RWPE2 (cell line): ENCODE data around the gene RIF1.

Experiments used
- ATAC-seq: fragments of 200-7000 bp; cut with Tn5 transposase; 3 replicates; pipeline ENCODE4 v1.9.1; 2021; ENCODE audit warnings: low read depth
- DNase-seq: peaks from one replicate; pipeline ENCODE4 v3.0.0-alpha.2; 2020; ENCODE audit warnings: low spot score
- H3K27ac ChIP-seq: fragments of 450-650 bp; 2 replicates; pipeline ENCODE4 v1.5.1; 2017; ENCODE audit warnings: mild to moderate bottlenecking; ENCODE audit not compliant: poor library complexity, severe bottlenecking
- H3K27me3 ChIP-seq: fragments of 250-450 bp; sonication (Bioruptor Pico); 2 replicates; pipeline ENCODE4 v1.5.1; 2021; ENCODE audit warnings: mild to moderate bottlenecking, moderate library complexity; ENCODE audit not compliant: insufficient read depth, poor library complexity, severe bottlenecking
- H3K36me3 ChIP-seq: fragments of 250-450 bp; sonication (Bioruptor Pico); 2 replicates; pipeline ENCODE4 v1.5.1; 2020; ENCODE audit warnings: low read depth, mild to moderate bottlenecking, moderate library complexity
- H3K4me1 ChIP-seq: fragments of 250-450 bp; sonication (Bioruptor Pico); 2 replicates; pipeline ENCODE4 v1.5.1; 2021; ENCODE audit warnings: mild to moderate bottlenecking, moderate library complexity; ENCODE audit not compliant: insufficient read depth, poor library complexity, severe bottlenecking
- H3K4me3 ChIP-seq: fragments of 250-450 bp; sonication (Bioruptor Pico); 2 replicates; pipeline ENCODE4 v1.5.1; 2021; ENCODE audit warnings: mild to moderate bottlenecking, moderate library complexity; ENCODE audit not compliant: severe bottlenecking
- H3K9me3 ChIP-seq: fragments of 250-450 bp; sonication (Bioruptor Pico); 2 replicates; pipeline ENCODE4 v1.5.1; 2021; ENCODE audit warnings: mild to moderate bottlenecking, moderate library complexity; ENCODE audit not compliant: severe bottlenecking
- CTCF ChIP-seq: fragments of 450-650 bp; IDR thresholded peaks from one replicate; pipeline ENCODE4 v1.5.1; 2017; ENCODE audit warnings: mild to moderate bottlenecking, moderate library complexity; ENCODE audit not compliant: poor library complexity, severe bottlenecking

Gene RIF1

GRCh38 chr2:151481744-151482143 is 72.0 kb downstream of the RIF1 start:
- no peaks in the 10 kb centered on the region for H3K27me3 ChIP-seq
- peaks cover 65% of the 10 kb centered on the region for H3K36me3 ChIP-seq
- H3K27ac ChIP-seq: no peak overlapping the region
- no peaks in the 10 kb centered on the region for H3K9me3 ChIP-seq
- DNase-seq: no peak
- ATAC-seq: no peak
- TF ChIP-seq CTCF: no peak
- no peak overlapping the region for H3K4me3 ChIP-seq
- H3K4me1 ChIP-seq: no peaks in the 10 kb centered on the region

- Histone ChIP-seq H3K4me3 (no peak overlapping the region), H3K4me1 (no peaks in the 10 kb centered on the region), H3K27me3 (no peaks in the 10 kb centered on the region), H3K9me3 (no peaks in the 10 kb centered on the region), H3K36me3 (peaks cover 60% of the 10 kb centered on the region), H3K27ac (no peak overlapping the region)
- ATAC-seq (no peak), DNase-seq (no peak)
- no peak for TF ChIP-seq CTCF
Observed at GRCh38 chr2:151482171-151482725, 72.5 kb downstream of the RIF1 start.

GRCh38 chr2:151483546-151483945 is 73.8 kb downstream of the RIF1 start:
- DNase-seq: no peak
- Histone ChIP-seq H3K4me3 (no peak overlapping the region), H3K36me3 (peaks cover 57% of the 10 kb centered on the region), H3K9me3 (no peaks in the 10 kb centered on the region), H3K27ac (no peak overlapping the region), H3K4me1 (no peaks in the 10 kb centered on the region), H3K27me3 (no peaks in the 10 kb centered on the region)
- no peak for TF ChIP-seq CTCF
- no peak for ATAC-seq

GRCh38 chr2:151484100-151484499 is 74.4 kb downstream of the RIF1 start:
- TF ChIP-seq CTCF: no peak
- Histone ChIP-seq H3K4me3 (no peak overlapping the region), H3K27ac (no peak overlapping the region), H3K27me3 (no peaks in the 10 kb centered on the region), H3K4me1 (no peaks in the 10 kb centered on the region), H3K36me3 (peaks cover 55% of the 10 kb centered on the region), H3K9me3 (no peaks in the 10 kb centered on the region)
- ATAC-seq: no peak
- DNase-seq: no peak

- H3K9me3 ChIP-seq: no peaks in the 10 kb centered on the region
- no peak for DNase-seq
- H3K4me3 ChIP-seq: no peak overlapping the region
- ATAC-seq: no peak
- H3K36me3 ChIP-seq: peaks cover 38% of the 10 kb centered on the region
- no peak for TF ChIP-seq CTCF
- no peak overlapping the region for H3K27ac ChIP-seq
- H3K4me1 ChIP-seq: no peaks in the 10 kb centered on the region
- no peaks in the 10 kb centered on the region for H3K27me3 ChIP-seq
Observed at GRCh38 chr2:151486053-151486452, 76.4 kb downstream of the RIF1 start.
